ENCODE results near the gene FAM240A.

FAM240A gene

DNA sequence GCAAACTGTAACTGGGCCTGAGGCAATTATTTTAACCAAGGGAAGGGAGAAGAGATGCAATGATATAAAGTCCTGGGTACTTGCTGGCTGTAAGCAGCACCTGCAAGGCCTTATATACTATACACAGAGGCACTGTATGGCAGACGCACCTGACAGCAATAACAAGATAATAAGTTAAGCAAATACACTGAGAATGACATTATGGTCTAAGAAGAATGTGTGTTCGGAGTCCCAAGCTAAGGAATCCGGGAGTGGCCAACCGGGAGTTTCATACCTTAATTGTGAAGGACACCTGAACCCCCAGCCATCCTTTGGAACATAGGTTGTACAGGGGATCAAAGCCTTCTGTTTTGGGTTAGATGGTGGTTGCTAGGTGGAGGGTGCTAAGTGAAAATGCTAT is 13.7 kb downstream of the FAM240A start:
- no peak for DNase-seq (ENCODE audit: low read depth)

DNA sequence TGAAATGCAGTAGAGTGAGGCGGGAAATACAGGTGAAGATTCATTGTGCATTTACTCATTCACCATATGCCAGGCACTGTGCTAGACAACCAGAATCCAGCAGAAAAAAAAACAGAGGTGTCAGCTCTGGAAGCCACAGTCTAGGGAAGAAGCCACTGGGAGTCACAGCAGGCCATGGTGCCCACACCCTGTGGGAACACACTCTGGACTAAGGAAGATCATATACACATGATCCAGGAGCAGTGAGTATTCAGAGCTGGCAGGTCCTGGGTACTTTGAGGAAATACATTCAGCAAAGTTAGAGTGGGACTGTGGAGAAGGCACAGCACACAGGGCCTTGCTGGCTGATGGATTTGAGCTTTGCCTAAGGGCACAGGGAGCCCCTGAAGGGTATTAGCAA is 14.8 kb downstream of the FAM240A start:
- no peak for DNase-seq (ENCODE audit: low read depth)

DNA sequence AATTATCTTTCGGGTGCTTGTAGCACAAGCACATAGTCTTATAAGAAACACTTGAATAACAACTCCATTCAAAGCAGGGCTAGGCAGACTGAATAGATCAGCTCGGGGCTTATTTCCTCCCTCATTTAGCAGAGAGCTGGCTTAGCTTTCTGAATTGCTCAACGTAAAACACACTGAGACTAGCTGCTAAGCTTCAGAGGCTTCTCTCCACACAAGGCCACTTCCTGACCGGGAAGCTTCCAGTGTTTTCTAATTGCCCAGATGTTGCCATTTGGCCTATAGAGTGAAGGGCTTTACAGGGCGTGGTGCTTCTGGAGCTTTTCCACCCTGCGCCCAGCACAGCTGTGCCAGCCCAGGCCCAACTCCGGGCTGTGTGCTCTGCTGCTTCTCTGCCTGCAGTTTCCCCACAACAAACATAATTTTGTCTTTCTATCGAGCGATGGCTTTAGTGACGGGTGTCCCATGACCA is 16.6 kb downstream of the FAM240A start:
- no peak for DNase-seq (ENCODE audit: low read depth)

DNA sequence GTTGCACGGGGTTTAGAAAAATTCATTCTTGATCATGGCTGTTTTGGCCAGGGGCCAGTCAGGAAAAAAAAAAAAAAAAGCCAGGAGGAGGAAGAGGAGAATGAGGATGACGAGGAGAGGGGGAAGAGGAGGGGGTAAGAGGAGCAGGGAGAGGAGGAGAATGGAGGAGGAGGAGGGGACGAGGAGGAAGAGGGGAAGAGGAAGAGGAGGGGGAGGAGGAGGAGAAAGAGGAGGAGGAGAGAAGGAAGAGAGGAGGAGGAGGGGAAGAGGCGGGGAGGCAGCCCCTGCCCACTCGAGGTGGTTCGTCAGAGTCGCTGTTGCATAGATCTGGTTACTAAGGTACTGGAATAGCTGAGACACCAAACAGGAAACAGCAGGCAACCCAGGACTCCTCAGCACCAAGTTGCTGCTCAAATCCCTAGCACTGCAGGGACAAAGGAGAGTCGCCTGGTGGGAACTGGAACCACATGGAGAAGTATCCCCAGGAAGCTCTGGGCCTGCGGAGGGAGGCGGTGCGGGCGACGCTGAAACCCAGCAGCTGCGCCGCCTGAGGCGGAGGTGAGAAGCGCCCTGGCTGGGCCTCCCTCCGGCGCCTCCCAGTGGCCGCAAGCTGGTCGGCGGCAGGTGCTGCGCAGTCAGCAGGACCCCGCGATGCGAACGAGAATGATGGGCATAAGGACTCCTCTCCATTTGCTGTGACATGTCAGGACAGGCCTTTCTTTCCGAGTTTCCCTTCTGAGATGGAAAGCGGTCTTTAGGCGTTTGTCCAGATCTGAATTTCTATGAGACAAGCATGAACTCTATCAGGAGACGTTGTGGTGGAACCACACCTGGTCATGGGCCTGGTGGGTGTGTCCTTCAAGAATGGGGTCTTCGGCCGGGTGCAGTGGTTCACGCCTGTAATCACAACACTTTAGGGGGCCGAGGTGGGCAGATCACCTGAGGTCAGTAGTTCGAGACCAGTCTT is 17.5 kb downstream of the FAM240A start:
- DNase-seq (ENCODE audit: low read depth): peak; percentile 63

DNA sequence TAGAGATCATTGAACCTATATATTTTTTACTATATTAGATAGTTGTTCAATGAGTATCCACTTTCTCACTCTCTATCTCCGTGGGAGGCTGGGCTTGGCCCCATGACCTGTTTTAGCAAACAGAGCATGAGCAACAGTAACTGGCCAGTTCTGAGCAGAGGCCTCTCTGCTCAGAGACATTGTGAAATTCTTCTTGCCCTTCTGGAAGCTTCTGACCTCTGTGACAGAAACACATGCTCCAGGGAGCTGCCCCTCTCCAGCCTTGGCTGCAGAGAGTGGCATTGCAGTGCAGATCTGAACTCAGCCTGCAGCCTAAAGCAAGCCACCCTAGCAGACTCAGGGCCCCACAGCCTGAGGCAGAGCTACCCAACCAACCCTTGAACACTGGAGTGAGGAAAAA is 20.5 kb downstream of the FAM240A start:
- no peak for DNase-seq (ENCODE audit: low read depth)

DNA sequence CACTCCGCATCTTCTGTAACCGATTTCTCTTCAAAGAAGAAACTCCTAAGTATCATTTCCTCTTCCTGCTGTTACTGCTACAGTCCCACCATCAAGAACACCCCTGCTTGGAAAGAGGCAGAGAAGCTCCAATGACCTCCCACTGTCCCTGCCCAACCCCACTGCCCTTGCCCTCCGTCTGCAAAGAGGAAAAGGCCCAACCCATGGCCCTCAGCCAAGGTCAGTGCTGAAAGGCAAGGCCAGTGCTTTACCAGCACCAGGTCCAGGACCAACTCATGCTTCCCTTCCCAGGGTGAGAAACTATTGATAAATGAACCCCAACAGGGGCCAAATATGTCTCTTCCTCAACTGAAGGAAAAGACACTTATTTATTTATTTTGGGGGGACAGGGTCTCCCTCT is 22.5 kb downstream of the FAM240A start:
- no peak for DNase-seq (ENCODE audit: low read depth)

DNA sequence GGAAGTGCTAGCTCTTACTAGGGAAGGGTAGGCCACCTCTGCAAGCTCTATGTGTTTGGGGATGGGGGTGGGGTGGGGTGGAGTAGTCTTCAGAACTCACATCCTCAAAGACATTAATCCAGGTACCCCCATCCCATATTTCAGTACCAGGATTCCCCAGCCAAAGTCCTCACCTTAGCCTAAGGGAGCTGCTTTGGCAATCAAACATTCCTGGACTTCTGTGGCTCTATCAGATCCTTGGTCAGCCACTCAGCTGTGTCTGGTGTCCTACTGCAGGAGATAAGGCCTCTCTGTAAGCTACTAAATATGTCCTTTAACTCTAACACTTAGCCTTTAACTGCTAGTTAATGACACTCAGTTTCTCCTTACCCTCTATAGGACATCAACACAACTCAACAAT is 26.9 kb downstream of the FAM240A start:
- DNase-seq (ENCODE audit: low read depth): no peak

DNA sequence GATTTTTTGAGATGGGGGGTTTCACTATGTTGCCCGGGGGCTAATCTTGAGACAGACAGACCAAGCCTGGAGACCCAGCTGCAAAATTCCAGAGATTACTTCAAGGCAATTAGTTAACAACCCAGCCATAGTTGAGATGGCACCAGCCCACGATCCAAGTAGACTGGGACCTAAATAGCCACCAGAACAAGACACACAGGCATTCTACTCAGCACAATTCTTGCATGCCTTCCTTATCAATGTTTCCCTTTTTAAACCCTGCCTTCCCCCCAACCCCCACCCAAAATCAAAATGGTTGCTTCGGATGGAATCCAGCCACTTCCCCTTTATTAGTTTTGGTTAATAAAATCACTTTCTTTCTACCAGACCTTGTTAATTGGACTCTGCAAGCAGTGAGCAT is 28.6 kb downstream of the FAM240A start:
- no peak for DNase-seq (ENCODE audit: low read depth)

DNA sequence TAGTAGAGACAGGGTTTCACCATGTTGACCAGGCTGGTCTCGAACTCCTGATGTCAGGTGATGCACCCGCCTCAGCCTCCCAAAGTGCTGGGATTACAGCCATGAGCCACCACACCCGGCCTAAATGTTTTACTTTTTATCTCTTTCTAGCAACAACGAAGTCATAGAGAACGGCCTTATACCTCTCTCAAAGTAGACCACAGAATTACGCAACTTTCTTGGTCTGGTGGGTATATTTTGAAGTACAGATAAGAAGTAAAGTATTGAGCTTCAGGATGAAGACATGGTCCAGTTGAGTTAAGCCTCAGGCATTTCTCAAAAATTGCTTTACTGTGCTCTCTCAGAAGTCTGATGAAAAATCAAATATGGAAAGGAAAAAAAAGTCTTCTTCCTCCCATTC is 30.6 kb downstream of the FAM240A start:
- DNase-seq (ENCODE audit: low read depth): no peak

DNA sequence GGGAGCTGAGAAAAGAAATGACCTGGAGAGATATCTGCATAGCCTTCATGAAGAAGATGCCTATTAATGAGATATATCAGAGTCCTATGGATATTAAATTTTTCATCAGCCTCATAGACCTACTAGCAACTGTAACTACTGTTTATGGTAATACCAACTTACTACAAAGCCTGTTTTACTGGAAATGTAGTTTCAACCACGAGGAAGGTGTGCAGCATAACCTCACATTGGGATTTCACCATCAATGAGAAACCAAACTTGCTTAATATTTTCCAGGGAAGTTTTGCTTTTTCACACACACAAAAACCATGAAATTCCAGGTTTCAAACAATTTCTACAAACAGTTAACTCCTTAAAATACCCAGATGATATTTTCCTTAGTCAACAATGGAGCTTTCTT is 31.4 kb downstream of the FAM240A start:
- no peak for DNase-seq (ENCODE audit: low read depth)

DNA sequence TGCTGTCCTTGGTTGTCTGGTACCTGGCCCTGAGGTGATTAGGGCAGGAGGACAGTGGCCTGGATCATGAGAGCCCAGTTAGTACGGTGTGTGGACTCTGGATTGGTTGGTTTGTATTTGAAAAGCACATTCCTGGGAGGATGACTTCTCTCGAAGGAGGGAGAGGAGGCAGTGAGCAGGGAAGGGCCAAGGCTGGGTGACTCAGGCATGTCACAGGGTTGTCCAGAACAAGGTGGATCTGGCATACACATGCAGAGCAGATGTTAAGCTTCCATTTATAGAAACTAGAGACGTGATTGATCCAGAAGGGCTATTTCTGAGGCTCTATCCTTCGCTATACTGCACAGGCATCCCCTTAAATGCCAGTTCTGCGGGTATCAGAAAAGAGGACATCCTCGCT is 34.4 kb downstream of the FAM240A start:
- no peak for DNase-seq (ENCODE audit: low read depth)

DNA sequence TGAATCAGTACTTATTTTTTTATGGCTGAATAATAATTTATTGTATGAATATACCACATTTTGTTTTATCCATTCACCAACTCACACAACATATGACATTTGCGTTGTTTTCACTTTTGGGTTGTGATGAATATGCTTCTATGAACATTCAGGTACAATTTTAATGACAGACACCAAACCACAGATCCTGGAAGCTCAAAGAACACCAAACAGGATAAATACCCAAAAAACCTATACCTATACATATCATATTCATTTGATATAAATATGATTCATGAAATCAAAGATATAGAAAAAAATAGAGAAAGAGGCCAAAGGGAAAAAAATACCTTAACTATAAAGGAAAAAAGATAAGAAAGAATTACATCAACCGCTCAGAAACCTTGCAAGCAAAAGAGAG is 35.8 kb downstream of the FAM240A start:
- DNase-seq (ENCODE audit: low read depth): no peak

DNA sequence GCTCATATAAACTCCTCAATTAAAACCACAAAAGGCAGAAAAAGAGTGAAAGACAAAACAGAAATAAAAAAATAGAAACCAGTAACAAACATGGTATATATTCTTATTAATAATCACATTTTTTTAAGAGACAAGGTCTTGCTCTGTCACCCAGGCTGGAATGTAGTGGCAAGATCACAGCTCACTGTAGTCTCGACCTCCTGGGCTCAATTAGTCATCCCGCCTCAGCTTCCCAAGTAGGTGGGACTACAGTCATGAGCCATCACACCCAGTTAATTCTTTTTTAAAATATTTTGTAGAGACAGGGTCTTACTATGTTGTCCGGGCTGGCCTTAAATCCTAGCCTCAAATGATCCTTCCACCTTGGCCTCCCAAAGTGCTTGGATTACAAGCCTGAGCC is 37.1 kb downstream of the FAM240A start:
- DNase-seq (ENCODE audit: low read depth): no peak

DNA sequence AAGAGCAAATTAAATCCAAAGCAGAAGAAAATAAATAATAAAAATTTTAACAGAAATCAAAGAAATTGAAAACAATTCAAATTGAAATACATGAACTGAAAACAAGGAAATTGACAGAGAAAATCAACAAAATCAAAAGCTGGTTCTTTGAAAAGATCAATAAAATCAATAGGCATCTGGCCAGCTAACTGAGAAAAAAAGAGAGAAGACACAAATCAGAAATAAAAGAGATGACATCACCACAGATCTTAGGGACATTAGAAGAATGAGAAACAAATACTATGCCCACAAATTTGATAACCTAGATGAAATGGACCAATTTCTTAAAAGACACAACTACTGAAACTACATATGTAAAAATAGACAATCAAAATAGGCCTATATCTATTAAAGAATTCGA is 38.8 kb downstream of the FAM240A start:
- no peak for DNase-seq (ENCODE audit: low read depth)

DNA sequence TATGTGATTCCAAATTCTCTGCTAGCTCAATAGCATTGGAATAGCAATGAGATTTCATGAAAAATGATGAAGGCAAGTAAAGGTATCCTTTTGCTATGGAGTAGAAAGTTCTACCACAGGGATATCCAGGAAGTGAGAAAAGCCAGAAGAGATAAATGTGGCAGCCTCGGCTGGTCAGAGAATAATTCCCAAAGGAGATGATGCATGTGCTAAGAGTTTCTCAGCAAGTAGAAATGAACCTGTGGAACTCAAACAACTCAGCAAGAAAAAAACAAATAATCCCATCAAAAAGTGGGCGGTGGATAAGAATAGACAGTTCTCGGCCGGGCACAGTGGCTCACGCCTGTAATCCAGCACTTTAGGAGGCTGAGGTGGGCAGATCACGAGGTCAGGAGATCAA is 42.9 kb downstream of the FAM240A start:
- no peak for DNase-seq (ENCODE audit: low read depth)

DNA sequence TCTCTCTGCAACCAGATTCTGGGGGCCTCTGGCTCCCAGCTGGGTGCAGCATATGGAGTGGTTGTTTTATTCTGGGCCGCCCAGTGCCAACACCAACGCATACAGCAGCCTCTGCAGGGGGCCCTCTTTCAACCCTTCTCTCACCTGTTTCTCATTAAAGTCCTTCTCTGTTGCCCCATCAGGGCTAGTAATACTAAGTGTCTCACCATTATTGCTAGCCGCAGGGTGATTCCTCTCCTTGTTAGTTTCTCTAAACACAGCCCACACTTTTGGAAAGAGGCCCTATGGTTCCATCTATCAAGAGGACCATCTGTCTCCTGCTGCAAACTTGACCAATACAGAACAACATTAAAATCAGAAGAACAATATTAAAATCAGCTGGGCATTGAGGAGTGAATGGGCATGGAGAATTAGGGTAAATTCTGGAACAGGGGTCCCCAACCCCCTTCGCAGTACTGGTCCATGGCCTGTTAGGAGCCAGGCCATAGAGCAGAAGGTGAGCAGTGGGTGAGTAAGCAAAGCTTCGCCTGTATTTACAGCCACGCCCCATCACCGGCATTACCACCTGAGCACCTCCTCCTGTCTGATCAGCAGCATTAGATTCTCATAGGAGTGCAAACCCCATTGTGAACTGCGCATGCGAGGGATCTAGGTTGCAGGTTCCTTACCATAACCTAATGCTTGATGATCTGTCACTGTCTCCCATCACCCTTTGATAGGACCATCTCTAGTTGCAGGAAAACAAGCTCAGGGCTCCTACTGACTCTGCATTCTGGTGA is 44.6 kb downstream of the FAM240A start:
- no peak for DNase-seq (ENCODE audit: low read depth)

DNA sequence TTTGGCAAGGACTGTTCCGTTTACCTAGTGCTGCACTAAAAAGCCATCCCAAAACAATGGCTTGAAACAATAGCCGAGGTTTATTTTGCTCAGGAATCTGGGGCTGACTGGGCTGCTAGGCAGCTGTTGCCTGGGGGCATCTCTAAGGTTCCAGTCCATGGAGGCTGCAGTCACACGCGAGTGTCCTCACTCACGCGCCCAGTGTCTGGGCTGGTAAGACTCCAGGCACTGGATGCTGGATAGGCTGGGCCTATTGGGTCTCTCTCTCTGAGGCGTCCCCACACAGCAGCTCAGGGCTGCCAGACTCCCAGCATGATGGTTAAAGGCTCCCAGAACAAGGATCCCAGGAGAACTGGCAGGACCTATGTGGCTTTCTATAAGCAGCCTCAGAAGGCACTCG is 47.0 kb downstream of the FAM240A start:
- DNase-seq (ENCODE audit: low read depth): no peak

DNA sequence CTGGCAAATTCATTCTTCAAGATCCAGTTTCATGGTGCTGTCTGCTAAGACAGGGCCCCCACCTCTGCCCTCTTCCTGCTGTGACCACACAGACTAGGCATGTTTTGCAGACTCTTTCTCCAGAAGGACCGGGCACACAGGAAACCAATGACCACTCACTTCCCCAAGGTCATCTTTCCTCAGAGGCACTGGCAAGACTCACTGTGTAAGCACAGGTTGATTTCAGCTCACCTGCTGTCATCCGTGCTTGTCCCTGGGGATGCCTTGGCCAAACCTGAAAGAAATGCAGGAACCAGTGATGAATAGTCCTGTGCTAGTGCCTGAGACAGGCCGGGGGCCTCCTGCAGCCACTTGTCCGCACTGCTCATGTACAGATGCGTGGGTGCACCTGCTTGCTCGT is 47.7 kb downstream of the FAM240A start:
- DNase-seq (ENCODE audit: low read depth): no peak

DNA sequence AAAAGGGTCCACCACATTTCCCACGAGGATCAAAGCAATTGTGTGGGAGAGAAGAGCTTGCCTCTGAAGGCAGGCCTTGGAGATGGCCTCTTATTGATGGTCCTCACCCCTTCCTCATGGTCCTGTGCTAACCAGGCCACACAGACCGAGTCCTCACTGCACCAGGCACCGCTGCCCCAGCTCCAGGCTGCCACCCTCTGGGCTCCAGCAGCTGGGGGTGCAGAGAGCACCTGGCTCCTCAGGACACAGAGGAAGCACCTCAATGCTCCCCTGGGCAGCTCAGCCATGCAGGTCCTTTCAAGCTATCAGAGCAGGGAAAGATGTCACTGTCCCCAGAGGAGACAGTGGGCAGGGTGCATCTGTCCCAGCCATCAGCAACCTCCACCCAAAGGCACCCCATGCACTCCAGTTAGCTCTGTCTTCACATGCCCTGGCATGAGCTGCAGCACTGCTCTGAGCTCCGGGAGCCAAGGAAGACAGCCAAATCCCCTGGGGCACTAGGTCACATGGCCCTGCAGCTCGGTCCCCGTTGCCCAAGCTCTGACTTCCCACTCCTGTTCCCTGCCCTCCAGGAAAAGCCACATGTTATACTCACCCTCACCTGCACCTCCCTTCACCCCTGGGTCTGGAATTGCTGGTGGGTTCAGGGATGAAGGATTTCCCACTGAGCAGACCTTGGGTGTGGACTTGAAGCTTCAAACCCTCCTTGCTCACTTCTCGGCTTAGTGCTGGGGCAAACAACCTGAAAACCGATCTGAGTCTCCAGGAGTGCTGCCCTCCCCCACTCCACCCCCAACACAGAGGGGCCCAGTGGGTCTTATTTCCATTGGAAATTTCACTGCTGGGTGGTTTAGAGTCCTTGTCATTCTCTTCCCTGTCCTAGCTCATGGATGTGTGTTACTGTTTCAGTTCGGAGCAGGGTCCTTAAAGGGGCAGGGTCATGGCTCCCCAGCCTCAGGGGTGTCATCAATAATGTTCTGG is 48.5 kb downstream of the FAM240A start:
- DNase-seq (ENCODE audit: low read depth): no peak

DNA sequence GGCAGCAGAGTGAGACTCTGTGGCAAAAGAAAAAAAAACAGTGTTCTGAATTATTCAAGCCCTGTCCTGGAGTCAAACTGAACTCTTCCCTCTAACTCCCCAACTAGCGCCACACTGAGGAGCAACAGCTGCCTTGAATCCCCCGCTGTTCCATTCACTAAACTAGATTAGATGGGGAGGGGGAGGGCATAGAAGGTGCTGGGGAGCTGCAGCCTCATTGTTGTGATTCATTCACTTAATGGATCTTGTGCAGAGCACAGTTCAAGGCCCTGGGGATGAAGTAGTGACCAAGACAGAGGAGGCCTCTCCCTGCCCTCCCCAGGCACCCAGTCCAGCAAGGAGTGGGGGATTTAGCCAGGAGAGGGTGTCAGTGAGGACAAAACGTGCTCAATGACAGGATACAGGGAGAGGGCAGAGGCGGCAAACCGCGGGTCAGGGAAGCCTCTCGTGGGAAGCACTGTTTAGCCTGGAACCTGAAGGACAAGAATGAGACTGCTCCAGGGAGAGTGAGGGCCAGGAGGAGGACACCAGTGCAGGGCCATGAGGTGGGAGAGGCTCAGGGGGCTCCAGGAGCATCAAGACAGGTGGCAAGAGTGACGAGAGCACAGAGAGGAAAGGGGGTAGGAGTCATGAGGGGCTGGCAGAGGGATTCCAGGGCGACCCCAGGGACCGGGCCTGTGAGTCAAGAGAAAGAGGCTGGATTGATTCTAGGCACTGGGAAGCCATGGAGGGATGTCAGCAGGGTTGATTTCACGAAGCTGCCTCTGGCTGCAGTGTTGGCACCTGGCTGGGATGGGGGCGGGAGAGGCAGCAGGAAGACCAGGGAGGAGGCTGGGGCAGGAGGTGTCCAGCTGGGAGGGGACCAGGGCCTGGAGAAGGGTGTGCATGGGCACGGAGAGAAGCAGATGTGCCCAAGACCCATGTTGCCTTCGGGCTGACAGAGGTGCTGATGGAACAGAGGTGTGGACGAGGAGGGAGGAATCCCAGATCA is 49.7 kb downstream of the FAM240A start:
- no peak for DNase-seq (ENCODE audit: low read depth)
